SU-DHL-6 (cell line): ENCODE data around the gene LAPTM5.

Experiments used
- CTCF ChIP-seq: fragments of 200-600 bp; sonication (generic); IDR thresholded peaks from one replicate; pipeline ENCODE4 v1.5.1; 2017; ENCODE audit warnings: antibody characterized with exemption, mild to moderate bottlenecking, low read length, moderate library complexity; ENCODE audit not compliant: insufficient read depth, poor library complexity, severe bottlenecking
- EZH2phosphoT487 ChIP-seq: fragments of 200-600 bp; sonication (generic), shearing (Covaris generic); conservative IDR thresholded peaks from 2 replicates; pipeline ENCODE4 v1.6.1; 2018; ENCODE audit warnings: mild to moderate bottlenecking, antibody characterized with exemption, low read length, moderate library complexity, mixed read lengths

- TF ChIP-seq EZH2phosphoT487 (no peak), CTCF (no peak)
These were observed 22.4 kb downstream of the LAPTM5 start for GRCh38 chr1:30735124-30735523.
